H1 (cell line): ENCODE data around the gene SYTL2. TPM values are rescaled to one million over a fixed set of nuclear protein-coding genes. Genes with fewer than 3 reads are reported as not detected.

Source experiments
- CTCF ChIA-PET: fragments of 300-600 bp; sonication (Branson Sonifier 250); formaldehyde crosslinking; loops from one replicate; lab custom pipeline; 2021; ENCODE audit not compliant: partially characterized antibody; lab: Charles Lee
- POLR2A ChIA-PET: fragments of 300-600 bp; sonication (Branson Sonifier 250); formaldehyde crosslinking; loops from one replicate; lab custom pipeline; 2021; ENCODE audit warnings: inconsistent platforms; ENCODE audit not compliant: partially characterized antibody; lab: Charles Lee
- DNase-seq, 2 experiments: peaks; one replicate each; pipeline versions ENCODE4 v3.0.0 to v3.0.0-alpha.2; 2010 to 2022; ENCODE audit warnings: low spot score in 2 of 2, low read depth in 1 of 2, mixed read lengths in 1 of 2
- FAIRE-seq: peaks from 2 replicates; lab custom pipeline; 2011; peaks lifted over from hg19 to GRCh38; lab: Jason Lieb, UNC
- H2AFZ ChIP-seq: 2 replicates; pipeline ENCODE4 v1.8.1; 2012; ENCODE audit warnings: low read length, inconsistent platforms
- H2AK5ac ChIP-seq: 2 replicates; pipeline ENCODE4 v1.6.1; 2013; ENCODE audit warnings: low read depth, low read length
- H2BK120ac ChIP-seq: replicated peaks from 2 replicates; pipeline ENCODE3; 2013; ENCODE audit warnings: low read depth, low read length, inconsistent platforms
- H2BK12ac ChIP-seq: 2 replicates; pipeline ENCODE4 v1.6.1; 2013; ENCODE audit warnings: low read depth, low read length
- H2BK15ac ChIP-seq: 2 replicates; pipeline ENCODE4 v1.6.1; 2013; ENCODE audit warnings: low read length
- H2BK20ac ChIP-seq: 2 replicates; pipeline ENCODE4 v1.6.1; 2013; ENCODE audit warnings: low read length
- H2BK5ac ChIP-seq: 2 replicates; pipeline ENCODE4 v1.6.1; 2013; ENCODE audit warnings: low read depth, low read length
- H3K14ac ChIP-seq: 2 replicates; pipeline ENCODE4 v1.6.1; 2013; ENCODE audit warnings: inconsistent platforms; ENCODE audit not compliant: insufficient read length
- H3K18ac ChIP-seq: 2 replicates; pipeline ENCODE4 v1.6.1; 2013; ENCODE audit warnings: low read length; ENCODE audit errors: extremely low read depth
- H3K23ac ChIP-seq: 2 replicates; pipeline ENCODE4 v1.6.1; 2013; ENCODE audit warnings: inconsistent platforms; ENCODE audit not compliant: insufficient read length
- H3K23me2 ChIP-seq: 2 replicates; pipeline ENCODE4 v1.6.1; 2013; ENCODE audit warnings: low read depth, low read length
- H3K27ac ChIP-seq: 2 replicates; pipeline ENCODE4 v1.6.1; 2011; ENCODE audit warnings: low read depth, low read length, inconsistent platforms
- H3K27me3 ChIP-seq, 4 experiments: replicated peaks in 1 of 4; 1 replicate in 1 of 4; 2 replicates in 3 of 4; pipeline versions ENCODE4 v1.6.1 to v1.8.1; 2011 to 2013; ENCODE audit warnings: low read length in 3 of 4, mild to moderate bottlenecking in 3 of 4, inconsistent platforms in 2 of 4, mixed read lengths in 2 of 4, moderate library complexity in 1 of 4; ENCODE audit not compliant: control insufficient read depth in 3 of 4, insufficient read depth in 3 of 4; ENCODE audit errors: extremely low read depth in 1 of 4
- H3K36me3 ChIP-seq, 4 experiments: 2 replicates each; pipeline versions ENCODE4 v1.6.1 to v1.8.1; 2011 to 2013; ENCODE audit warnings: mild to moderate bottlenecking in 4 of 4, low read length in 3 of 4, moderate library complexity in 2 of 4, control low read depth in 1 of 4, inconsistent platforms in 1 of 4; ENCODE audit not compliant: insufficient read depth in 4 of 4, control insufficient read depth in 2 of 4
- H3K4ac ChIP-seq: replicated peaks from 2 replicates; pipeline ENCODE3; 2013; ENCODE audit warnings: low read length, low read depth, mixed read lengths, inconsistent platforms; ENCODE audit not compliant: insufficient read length
- H3K4me1 ChIP-seq, 4 experiments: replicated peaks in 1 of 4; 1 replicate in 1 of 4; 2 replicates in 3 of 4; pipeline versions ENCODE4 v1.6.1 to v1.8.1; 2011 to 2013; ENCODE audit warnings: low read length in 3 of 4, inconsistent platforms in 2 of 4, mixed read lengths in 1 of 4; ENCODE audit not compliant: insufficient read depth in 4 of 4, control insufficient read depth in 3 of 4
- H3K4me2 ChIP-seq, 2 experiments: 2 replicates each; pipeline versions ENCODE4 v1.6.1 to v1.8.1; 2011 to 2013; ENCODE audit warnings: low read depth in 2 of 2, low read length in 2 of 2, control low read depth in 1 of 2, inconsistent platforms in 1 of 2, mild to moderate bottlenecking in 1 of 2; ENCODE audit not compliant: insufficient read depth in 1 of 2
- H3K4me3 ChIP-seq, 4 experiments: fragments of 200-600, 300-600 bp in 1 of 4; sonication (generic), shearing (Covaris generic), sonication (Bioruptor Twin) in 1 of 4; 2 replicates each; pipeline versions ENCODE4 v1.5.1 to v1.8.1; 2011 to 2016; ENCODE audit warnings: low read length in 4 of 4, low read depth in 3 of 4, control low read depth in 2 of 4, inconsistent platforms in 2 of 4, mild to moderate bottlenecking in 2 of 4, mixed read lengths in 1 of 4, moderate library complexity in 1 of 4; ENCODE audit not compliant: insufficient read depth in 2 of 4; ENCODE audit errors: extremely low read depth in 1 of 4
- H3K56ac ChIP-seq: replicated peaks from 2 replicates; pipeline ENCODE3; 2013; ENCODE audit warnings: low read depth, mild to moderate bottlenecking, mixed read lengths, low read length, inconsistent platforms; ENCODE audit not compliant: insufficient read length
- H3K79me1 ChIP-seq: 2 replicates; pipeline ENCODE4 v1.6.1; 2013; ENCODE audit warnings: low read depth, low read length, control low read depth
- H3K79me2 ChIP-seq, 2 experiments: 2 replicates each; pipeline versions ENCODE4 v1.6.1 to v1.8.1; 2012 to 2013; ENCODE audit warnings: low read length in 2 of 2, mild to moderate bottlenecking in 2 of 2, inconsistent platforms in 1 of 2; ENCODE audit not compliant: insufficient read depth in 2 of 2, control insufficient read depth in 1 of 2
- H3K9ac ChIP-seq, 4 experiments: replicated peaks in 1 of 4; 1 replicate in 1 of 4; 2 replicates in 3 of 4; pipeline versions ENCODE4 v1.6.1 to v1.8.1; 2011 to 2013; ENCODE audit warnings: low read depth in 3 of 4, low read length in 3 of 4, control low read depth in 2 of 4, mild to moderate bottlenecking in 2 of 4, moderate library complexity in 2 of 4, inconsistent platforms in 1 of 4; ENCODE audit errors: extremely low read depth in 1 of 4
- H3K9me3 ChIP-seq, 2 experiments: 2 replicates each; pipeline versions ENCODE4 v1.6.1 to v1.8.1; 2012 to 2013; ENCODE audit warnings: mild to moderate bottlenecking in 2 of 2, moderate library complexity in 2 of 2, control low read depth in 1 of 2, inconsistent platforms in 1 of 2, low read depth in 1 of 2, low read length in 1 of 2, mixed read lengths in 1 of 2; ENCODE audit not compliant: insufficient read depth in 2 of 2
- H4K20me1 ChIP-seq, 2 experiments: replicated peaks in 1 of 2; 2 replicates each; pipeline versions ENCODE3 to v1.8.1; 2011 to 2013; ENCODE audit warnings: inconsistent platforms in 2 of 2, low read length in 2 of 2, mild to moderate bottlenecking in 1 of 2; ENCODE audit not compliant: insufficient read depth in 2 of 2, control insufficient read depth in 1 of 2
- H4K5ac ChIP-seq: 2 replicates; pipeline ENCODE4 v1.6.1; 2013; ENCODE audit warnings: low read length, low read depth, mixed read lengths, inconsistent platforms; ENCODE audit not compliant: insufficient read length
- H4K8ac ChIP-seq: 2 replicates; pipeline ENCODE4 v1.8.0; 2013; ENCODE audit warnings: mild to moderate bottlenecking, moderate library complexity, low read length, inconsistent platforms; ENCODE audit not compliant: insufficient read depth; ENCODE audit errors: extremely low read depth
- H4K91ac ChIP-seq: replicated peaks from 2 replicates; pipeline ENCODE3; 2013; ENCODE audit warnings: low read length, mixed read lengths, inconsistent platforms; ENCODE audit not compliant: insufficient read length
- BCL11A ChIP-seq, 2 experiments: IDR thresholded peaks; one replicate each; pipeline ENCODE4 v1.6.1; 2011; ENCODE audit warnings: low read depth in 2 of 2, low read length in 2 of 2, mild to moderate bottlenecking in 2 of 2
- EP300 ChIP-seq, 2 experiments: IDR thresholded peaks; 1 replicate in 1 of 2; 2 replicates in 1 of 2; pipeline ENCODE4 v1.6.1; 2011 to 2012; ENCODE audit warnings: low read depth in 2 of 2, low read length in 2 of 2, mild to moderate bottlenecking in 2 of 2, borderline replicate concordance in 1 of 2, inconsistent platforms in 1 of 2, moderate library complexity in 1 of 2
- GABPA ChIP-seq: IDR thresholded peaks from 2 replicates; pipeline ENCODE4 v1.6.1; 2011; ENCODE audit warnings: mild to moderate bottlenecking, low read length, moderate library complexity, borderline replicate concordance; ENCODE audit not compliant: insufficient read depth
- JUND ChIP-seq: IDR thresholded peaks from 2 replicates; pipeline ENCODE4 v1.6.1; 2011; ENCODE audit warnings: mild to moderate bottlenecking, improper control_type of control experiment, low read length
- PHF8 ChIP-seq: fragments of 200-600 bp; sonication (generic); conservative IDR thresholded peaks from 2 replicates; pipeline ENCODE4 v1.7.1; 2012; ENCODE audit warnings: low read depth, mild to moderate bottlenecking, inconsistent platforms, low read length, moderate library complexity
- SUZ12 ChIP-seq: fragments of 200-600 bp; sonication (generic); IDR thresholded peaks from 2 replicates; pipeline ENCODE4 v1.6.1; 2012; ENCODE audit warnings: mild to moderate bottlenecking, inconsistent platforms, low read length, moderate library complexity, mixed read lengths
- TAF7 ChIP-seq: optimal IDR thresholded peaks from 2 replicates; pipeline ENCODE3; 2011; ENCODE audit warnings: low read depth, mild to moderate bottlenecking, inconsistent platforms, low read length, moderate library complexity, borderline replicate concordance
- ZNF274 ChIP-seq: IDR thresholded peaks from 2 replicates; pipeline ENCODE4 v1.7.0; 2012; ENCODE audit warnings: low read length, borderline replicate concordance; ENCODE audit errors: extremely low read depth
- WGBS, 2 experiments: shearing (Covaris generic) in 1 of 2; methylation state at CpG; one replicate each; pipeline versions ENCODE4 v1.1.6 to v1.1.7; 2013 to 2015; ENCODE audit warnings: low lambda C conversion rate in 2 of 2, mixed read lengths in 2 of 2, inconsistent platforms in 1 of 2, low coverage in 1 of 2, missing lambda C conversion rate in 1 of 2; ENCODE audit not compliant: insufficient replicate concordance in 2 of 2, insufficient coverage in 1 of 2, insufficient read length in 1 of 2; ENCODE audit errors: extremely low coverage in 1 of 2, missing lambda C conversion rate in 1 of 2; 5-methylcytosine and 5-hydroxymethylcytosine counted together
- polyA plus RNA-seq, 7 experiments: library from polyadenylated mRNA; depleted of rRNA in 3 of 7; stranded (reverse) in 5 of 7; unstranded in 2 of 7; fragments of >200 nt in 5 of 7; fragments of 200-250 nt in 2 of 7; gene quantifications; 1 replicate in 5 of 7; 2 replicates in 1 of 7; 4 replicates in 1 of 7; pipeline versions ENCODE4 v1.2.1 to v1.2.3, GENCODE V29; 2011 to 2013; ENCODE audit warnings: missing spikeins in 2 of 7, mixed read lengths in 2 of 7
- total RNA-seq: library from RNA; stranded (reverse); fragmentation: NEBNext Ultra II Directional; extraction: Animal tissue kit (Norgen Biotek cat#: 25700); gene quantifications from 2 replicates; pipeline ENCODE4 v1.2.1, GENCODE V29; 2021
- TF ChIP-seq, protein P1 (sequence below), 3 experiments: IDR thresholded peaks; 1 replicate in 2 of 3; 2 replicates in 1 of 3; pipeline versions ENCODE4 v1.5.1 to v1.6.1; 2011; ENCODE audit warnings: low read length in 3 of 3, mild to moderate bottlenecking in 3 of 3, inconsistent platforms in 2 of 3, low read depth in 1 of 3, moderate library complexity in 1 of 3; ENCODE audit not compliant: insufficient read depth in 1 of 3; ENCODE audit errors: control extremely low read depth in 1 of 3

The SYTL2 gene
- total and polyA plus RNA-seq, 2 of the 8 experiments (the other 6 are each of a cell fraction or from before 2014, with no cell fraction given) = 1.3 to 9.1 TPM

DNA sequence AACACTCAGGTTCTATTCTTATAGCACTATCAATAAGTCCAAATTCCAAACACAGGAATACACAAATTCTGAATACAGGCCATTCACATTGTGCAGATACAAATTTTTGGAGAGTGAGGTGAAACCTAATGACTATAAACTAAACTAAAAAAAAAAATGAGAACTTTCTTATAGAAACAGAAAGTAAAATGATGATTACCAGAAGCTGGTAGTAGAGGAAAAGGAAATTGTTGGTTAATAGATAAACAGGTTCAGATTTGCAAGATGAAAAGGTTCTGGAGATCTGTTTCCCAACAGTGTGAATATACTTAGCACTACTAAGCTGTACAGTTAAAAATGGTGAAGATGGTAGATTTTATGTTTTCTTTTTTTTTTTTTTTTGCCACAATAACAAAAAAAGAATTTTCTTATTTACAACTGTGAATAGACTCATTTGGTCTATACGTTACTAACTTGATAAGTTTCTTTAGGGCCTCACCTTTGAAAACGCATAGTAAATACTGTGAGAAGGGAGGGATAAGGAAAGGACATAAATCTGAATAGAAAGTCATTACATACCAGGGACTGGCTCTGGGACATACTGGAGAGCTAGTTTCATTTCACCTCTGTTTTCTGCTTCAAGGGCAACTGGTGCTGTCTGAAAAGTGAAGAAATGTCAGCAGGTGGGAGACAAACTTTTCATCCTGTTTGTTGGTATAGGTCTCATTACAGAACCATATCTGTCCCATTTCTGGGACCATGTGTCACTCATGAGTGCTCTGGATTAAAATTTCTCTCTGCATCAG is 110.8 kb downstream of the SYTL2 start:
- H3K56ac ChIP-seq = no peak overlapping the region
- H3K27ac ChIP-seq = no peak overlapping the region
- no peaks in the 10 kb centered on the region for H3K27me3 ChIP-seq
- FAIRE-seq (peak; percentile 19), DNase-seq (no peak)
- H3K23me2 ChIP-seq = no peaks in the 10 kb centered on the region
- no peak overlapping the region for H3K4me2 ChIP-seq
- H3K4me3 ChIP-seq = no peak overlapping the region
- no peaks in the 10 kb centered on the region for H3K4me1 ChIP-seq
- no peaks in the 10 kb centered on the region for H3K79me2 ChIP-seq
- WGBS, 2 experiments = 85% methylated on average over 2 of the region's 2 CpGs; no CpG with 5 or more reads in 1 of the 2 experiments
- H2BK20ac ChIP-seq = no peak overlapping the region
- H3K36me3 ChIP-seq = no peaks in the 10 kb centered on the region; a peak in 1 of 8 replicates
- H3K9ac ChIP-seq = no peak overlapping the region
- H2AFZ ChIP-seq = no peak overlapping the region
- no peak overlapping the region for H3K4ac ChIP-seq
- POLR2A ChIA-PET = interaction anchor here (1.2 kb wide), 1 partner anchor 11 kb away, joined by 3 read pairs; no protein-coding TSS in a partner anchor
- no peak overlapping the region for H2BK12ac ChIP-seq
- no peaks in the 10 kb centered on the region for H4K20me1 ChIP-seq
- no peaks in the 10 kb centered on the region for H3K9me3 ChIP-seq
- no peak overlapping the region for H4K5ac ChIP-seq
- no peak overlapping the region for H2BK120ac ChIP-seq
- H3K79me1 ChIP-seq = no peaks in the 10 kb centered on the region
- no peak overlapping the region for H3K18ac ChIP-seq
- no peak overlapping the region for H2AK5ac ChIP-seq
- H3K14ac ChIP-seq = no peak overlapping the region
- H3K23ac ChIP-seq = no peak overlapping the region
- CTCF ChIA-PET = interaction anchor here (0.6 to 3.0 kb wide), 5 partner anchors 10 to 493 kb away, joined by 3 to 13 read pairs (median 4); partner anchors contain the start of gene CCDC83
- no peak overlapping the region for H4K8ac ChIP-seq
- no peak overlapping the region for H4K91ac ChIP-seq
- no peak overlapping the region for H2BK5ac ChIP-seq
- no peak overlapping the region for H2BK15ac ChIP-seq
- TF ChIP-seq GABPA (no peak), JUND (no peak), TAF7 (no peak), ZNF274 (no peak), PHF8 (no peak), EP300 (IDR thresholded peaks at IDR 0.05; ENCODE audit: borderline replicate concordance in 1 of 2, low read depth in 2 of 2, low read length in 2 of 2) (no peak), BCL11A (IDR thresholded peaks at IDR 0.05; ENCODE audit: low read depth in 2 of 2, low read length in 2 of 2) (no peak), SUZ12 (no peak)
- TF ChIP-seq, protein P1, sequence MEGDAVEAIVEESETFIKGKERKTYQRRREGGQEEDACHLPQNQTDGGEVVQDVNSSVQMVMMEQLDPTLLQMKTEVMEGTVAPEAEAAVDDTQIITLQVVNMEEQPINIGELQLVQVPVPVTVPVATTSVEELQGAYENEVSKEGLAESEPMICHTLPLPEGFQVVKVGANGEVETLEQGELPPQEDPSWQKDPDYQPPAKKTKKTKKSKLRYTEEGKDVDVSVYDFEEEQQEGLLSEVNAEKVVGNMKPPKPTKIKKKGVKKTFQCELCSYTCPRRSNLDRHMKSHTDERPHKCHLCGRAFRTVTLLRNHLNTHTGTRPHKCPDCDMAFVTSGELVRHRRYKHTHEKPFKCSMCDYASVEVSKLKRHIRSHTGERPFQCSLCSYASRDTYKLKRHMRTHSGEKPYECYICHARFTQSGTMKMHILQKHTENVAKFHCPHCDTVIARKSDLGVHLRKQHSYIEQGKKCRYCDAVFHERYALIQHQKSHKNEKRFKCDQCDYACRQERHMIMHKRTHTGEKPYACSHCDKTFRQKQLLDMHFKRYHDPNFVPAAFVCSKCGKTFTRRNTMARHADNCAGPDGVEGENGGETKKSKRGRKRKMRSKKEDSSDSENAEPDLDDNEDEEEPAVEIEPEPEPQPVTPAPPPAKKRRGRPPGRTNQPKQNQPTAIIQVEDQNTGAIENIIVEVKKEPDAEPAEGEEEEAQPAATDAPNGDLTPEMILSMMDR (IDR thresholded peaks at IDR 0.05; ENCODE audit: control extremely low read depth in 1 of 3, insufficient read depth in 1 of 3, low read depth in 1 of 3, low read length in 3 of 3) = no peak
